Measurements from ENCODE around the gene AP1AR.

GRCh38 chr4:112225157-112225556, 6.4 kb upstream of the AP1AR start:
- TF ChIP-seq, protein P1, sequence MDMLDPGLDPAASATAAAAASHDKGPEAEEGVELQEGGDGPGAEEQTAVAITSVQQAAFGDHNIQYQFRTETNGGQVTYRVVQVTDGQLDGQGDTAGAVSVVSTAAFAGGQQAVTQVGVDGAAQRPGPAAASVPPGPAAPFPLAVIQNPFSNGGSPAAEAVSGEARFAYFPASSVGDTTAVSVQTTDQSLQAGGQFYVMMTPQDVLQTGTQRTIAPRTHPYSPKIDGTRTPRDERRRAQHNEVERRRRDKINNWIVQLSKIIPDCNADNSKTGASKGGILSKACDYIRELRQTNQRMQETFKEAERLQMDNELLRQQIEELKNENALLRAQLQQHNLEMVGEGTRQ (IDR thresholded peaks at IDR 0.05), result no peak
- TF ChIP-seq CTCF (IDR thresholded peaks at IDR 0.05) (no peak), RAD21 (conservative IDR thresholded peaks at IDR 0.05 in 1 of 2, IDR thresholded peaks at IDR 0.05 in 1 of 2) (no peak), POLR2AphosphoS2 (conservative IDR thresholded peaks at IDR 0.05; ENCODE audit: low read length) (no peak), EP300 (IDR thresholded peaks at IDR 0.05) (no peak), NPAS2 (CRISPR knock-in tag; IDR thresholded peaks at IDR 0.05; ENCODE audit: borderline replicate concordance) (no peak), POLR2A (IDR thresholded peaks at IDR 0.05; ENCODE audit: low read length) (no peak), ZFP36 (IDR thresholded peaks at IDR 0.05; ENCODE audit: borderline replicate concordance, partially characterized antibody) (no peak), HOXA7 (CRISPR knock-in tag; IDR thresholded peaks at IDR 0.05) (no peak), CBX2 (IDR thresholded peaks at IDR 0.05; ENCODE audit: borderline replicate concordance, low read depth) (no peak)
- TF ChIP-seq, protein P2, sequence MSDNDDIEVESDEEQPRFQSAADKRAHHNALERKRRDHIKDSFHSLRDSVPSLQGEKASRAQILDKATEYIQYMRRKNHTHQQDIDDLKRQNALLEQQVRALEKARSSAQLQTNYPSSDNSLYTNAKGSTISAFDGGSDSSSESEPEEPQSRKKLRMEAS (IDR thresholded peaks at IDR 0.05), result no peak
- TF ChIP-seq, protein P3, sequence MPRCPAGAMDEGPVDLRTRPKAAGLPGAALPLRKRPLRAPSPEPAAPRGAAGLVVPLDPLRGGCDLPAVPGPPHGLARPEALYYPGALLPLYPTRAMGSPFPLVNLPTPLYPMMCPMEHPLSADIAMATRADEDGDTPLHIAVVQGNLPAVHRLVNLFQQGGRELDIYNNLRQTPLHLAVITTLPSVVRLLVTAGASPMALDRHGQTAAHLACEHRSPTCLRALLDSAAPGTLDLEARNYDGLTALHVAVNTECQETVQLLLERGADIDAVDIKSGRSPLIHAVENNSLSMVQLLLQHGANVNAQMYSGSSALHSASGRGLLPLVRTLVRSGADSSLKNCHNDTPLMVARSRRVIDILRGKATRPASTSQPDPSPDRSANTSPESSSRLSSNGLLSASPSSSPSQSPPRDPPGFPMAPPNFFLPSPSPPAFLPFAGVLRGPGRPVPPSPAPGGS (IDR thresholded peaks at IDR 0.05), result no peak
- TF ChIP-seq, protein P4, sequence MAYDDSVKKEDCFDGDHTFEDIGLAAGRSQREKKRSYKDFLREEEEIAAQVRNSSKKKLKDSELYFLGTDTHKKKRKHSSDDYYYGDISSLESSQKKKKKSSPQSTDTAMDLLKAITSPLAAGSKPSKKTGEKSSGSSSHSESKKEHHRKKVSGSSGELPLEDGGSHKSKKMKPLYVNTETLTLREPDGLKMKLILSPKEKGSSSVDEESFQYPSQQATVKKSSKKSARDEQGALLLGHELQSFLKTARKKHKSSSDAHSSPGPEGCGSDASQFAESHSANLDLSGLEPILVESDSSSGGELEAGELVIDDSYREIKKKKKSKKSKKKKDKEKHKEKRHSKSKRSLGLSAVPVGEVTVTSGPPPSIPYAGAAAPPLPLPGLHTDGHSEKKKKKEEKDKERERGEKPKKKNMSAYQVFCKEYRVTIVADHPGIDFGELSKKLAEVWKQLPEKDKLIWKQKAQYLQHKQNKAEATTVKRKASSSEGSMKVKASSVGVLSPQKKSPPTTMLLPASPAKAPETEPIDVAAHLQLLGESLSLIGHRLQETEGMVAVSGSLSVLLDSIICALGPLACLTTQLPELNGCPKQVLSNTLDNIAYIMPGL (CRISPR knock-in tag; IDR thresholded peaks at IDR 0.05; ENCODE audit: borderline replicate concordance), result no peak
